ENCODE results near the gene TMEFF1. TPM values are rescaled to one million over a fixed set of nuclear protein-coding genes. Genes with fewer than 3 reads are reported as not detected.

TMEFF1 gene
- total and polyA plus RNA-seq, 2 of the 8 experiments (the other 6 are each of a cell fraction or from before 2014, with no cell fraction given): 13.5 to 68.2 TPM

GRCh38 chr9:100436571-100436970 is 36.4 kb upstream of the TMEFF1 start (continued):
- TF ChIP-seq CTCF (IDR thresholded peaks at IDR 0.05; ENCODE audit: control extremely low read depth in 1 of 3, insufficient read depth in 1 of 3, low read depth in 1 of 3, low read length in 3 of 3): no peak
